Left forelimb (tissue), 1 donor: ENCODE results near the gene GSTA4.
"Not testable (repeated sequence)": the region's sequence is repeated elsewhere in the genome, so short reads cannot be mapped to it uniquely, and the experiment has no call there.

ENCODE experiments used
- DNase-seq: peaks from one replicate; pipeline ENCODE4 v3.0.0-alpha.2; 2018; ENCODE audit warnings: low spot score

GSTA4 gene

GRCh38 chr6:52975580-52975979 is 19.5 kb downstream of the GSTA4 start:
- DNase-seq, result no peak

- no peak for DNase-seq
Measured at GRCh38 chr6:52972989-52973388, 22.1 kb downstream of the GSTA4 start.

GRCh38 chr6:52969359-52969758 is 25.7 kb downstream of the GSTA4 start:
- DNase-seq, result no peak

- DNase-seq, result no peak
Measured at GRCh38 chr6:52966101-52966500, 29.0 kb downstream of the GSTA4 start.

GRCh38 chr6:52965380-52965779 is 29.7 kb downstream of the GSTA4 start:
- DNase-seq, result no peak

GRCh38 chr6:52964318-52964717 is 30.8 kb downstream of the GSTA4 start:
- no peak for DNase-seq

- DNase-seq, result no peak
Measured at GRCh38 chr6:52962701-52963100, 32.4 kb downstream of the GSTA4 start.

- DNase-seq, result not testable (repeated sequence)
Measured at GRCh38 chr6:52961022-52961421, 34.1 kb downstream of the GSTA4 start.

- not testable (repeated sequence) for DNase-seq
Measured at GRCh38 chr6:52960211-52960610, 34.9 kb downstream of the GSTA4 start.

- no peak for DNase-seq
Measured at GRCh38 chr6:52958546-52959255, 36.4 kb downstream of the GSTA4 start.

GRCh38 chr6:52955871-52956270 is 39.2 kb downstream of the GSTA4 start:
- DNase-seq, result no peak

GRCh38 chr6:52953911-52954839 is 40.9 kb downstream of the GSTA4 start:
- DNase-seq, result no peak

GRCh38 chr6:52946306-52946705 is 48.8 kb downstream of the GSTA4 start:
- no peak for DNase-seq

- DNase-seq, result not testable (repeated sequence)
Measured at GRCh38 chr6:52942821-52943220, 52.3 kb downstream of the GSTA4 start.

GRCh38 chr6:52942221-52942620 is 52.9 kb downstream of the GSTA4 start:
- no peak for DNase-seq

- DNase-seq, result no peak
Measured at GRCh38 chr6:52937908-52938307, 57.2 kb downstream of the GSTA4 start.

- DNase-seq, result no peak
Measured at GRCh38 chr6:52933778-52934177, 61.3 kb downstream of the GSTA4 start.

GRCh38 chr6:52931351-52931750 is 63.7 kb downstream of the GSTA4 start:
- no peak for DNase-seq

- DNase-seq, result no peak
Measured at GRCh38 chr6:52929321-52930164, 65.5 kb downstream of the GSTA4 start.
